Coronary artery (tissue), 2 donors: ENCODE measurements around the gene LZTR1.

Experiments
- DNase-seq: peaks from one replicate; pipeline ENCODE4 v3.0.0-alpha.2; 2017; ENCODE audit warnings: low spot score
- H3K27ac ChIP-seq, 2 donors: fragments of 200-600 bp; sonication (generic); one replicate each; pipeline ENCODE4 v1.5.1; 2016 to 2019
- H3K4me3 ChIP-seq: fragments of 200-600 bp; sonication (generic); 2 replicates; pipeline ENCODE4 v1.5.1; 2016; ENCODE audit warnings: mild to moderate bottlenecking, moderate library complexity
- CTCF ChIP-seq: fragments of 200-600 bp; sonication (generic); IDR thresholded peaks from one replicate; pipeline ENCODE4 v1.5.1; 2019; ENCODE audit warnings: antibody characterized with exemption

LZTR1 gene

DNA sequence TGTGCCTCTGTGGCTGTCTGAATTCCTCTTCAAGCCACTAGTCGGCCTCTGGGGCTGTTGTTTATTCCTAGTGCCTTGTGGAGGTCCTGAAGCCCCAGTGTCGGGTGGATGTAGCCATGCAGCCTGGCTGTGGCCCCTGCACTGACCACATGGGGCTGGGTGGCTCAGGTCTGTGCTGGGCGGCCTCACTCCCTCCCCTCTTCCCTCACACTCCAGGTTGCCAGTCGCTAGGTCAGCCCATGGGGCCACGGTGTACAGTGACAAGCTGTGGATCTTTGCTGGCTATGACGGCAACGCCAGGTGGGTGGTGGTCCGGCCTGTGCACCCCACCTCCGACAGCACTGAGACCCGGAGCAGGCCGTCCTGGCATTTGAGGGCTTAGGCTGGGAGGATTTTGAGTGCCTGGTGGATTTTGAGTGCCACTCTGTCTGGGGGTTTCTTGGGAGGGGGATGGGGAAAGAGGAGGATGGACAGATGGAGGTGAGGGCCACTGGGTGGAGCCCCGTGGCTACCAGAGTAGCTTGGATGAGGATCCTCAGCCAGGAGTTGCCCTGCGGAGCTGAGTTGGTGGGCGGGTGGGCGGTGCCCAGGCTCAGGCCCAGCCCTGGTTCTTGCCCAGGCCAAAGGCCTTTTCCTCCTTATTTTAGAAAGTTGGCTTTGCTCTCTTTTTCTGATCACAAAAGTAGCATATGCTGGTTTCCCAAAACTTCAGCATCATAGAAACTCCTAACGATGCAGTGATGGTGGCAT, 6.7 kb downstream of the LZTR1 start:
- no peak for TF ChIP-seq CTCF
- no peak for DNase-seq

DNA sequence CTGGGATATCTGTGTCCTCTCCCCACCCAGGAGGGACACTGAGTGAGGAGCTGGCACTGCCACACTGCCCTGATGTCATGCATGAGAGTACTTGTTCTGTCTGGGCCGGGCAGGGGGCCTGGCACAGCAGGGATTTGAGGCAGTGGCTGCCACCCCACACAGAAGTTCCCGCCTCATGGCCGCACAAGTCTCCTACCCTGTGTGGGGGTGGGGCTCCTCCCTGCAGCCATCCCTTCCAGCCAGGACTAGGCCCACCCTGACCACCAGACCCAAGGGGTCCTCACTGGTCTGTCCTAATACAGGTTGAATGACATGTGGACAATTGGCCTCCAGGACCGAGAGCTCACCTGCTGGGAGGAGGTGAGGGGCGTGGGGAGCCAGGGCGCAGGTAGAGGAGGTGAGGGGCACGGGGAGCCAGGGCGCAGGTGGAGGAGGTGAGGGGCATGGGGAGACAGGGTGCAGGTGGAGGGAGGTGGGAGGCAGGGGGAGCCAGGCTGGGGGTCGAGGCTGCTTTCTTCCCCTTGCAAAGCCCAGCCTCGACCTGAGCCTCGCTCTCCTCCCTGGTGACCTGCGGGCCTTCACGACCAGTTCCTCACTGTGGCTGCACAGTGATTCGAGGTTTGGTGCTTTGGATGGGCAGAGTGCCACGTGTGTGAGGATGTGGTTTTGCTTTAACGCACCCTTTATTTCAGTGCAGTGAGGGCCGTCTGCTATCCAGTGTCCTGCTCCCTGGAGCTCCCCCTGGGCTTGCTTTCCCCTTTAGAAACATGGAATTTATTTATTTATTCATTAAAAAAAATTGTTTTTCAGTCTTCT, 7.4 kb downstream of the LZTR1 start:
- no peak overlapping the region for H3K27ac ChIP-seq
- no peak for TF ChIP-seq CTCF
- H3K4me3 ChIP-seq = no peak overlapping the region
- DNase-seq = no peak

More for the DNA sequence above, 6.7 kb downstream of the LZTR1 start:
- Histone ChIP-seq H3K27ac (no peak overlapping the region), H3K4me3 (no peak overlapping the region)

GRCh38 chr22:20990184-20991180, 8.4 kb downstream of the LZTR1 start:
- TF ChIP-seq CTCF = no peak
- no peak overlapping the region for H3K4me3 ChIP-seq
- DNase-seq = no peak
- no peak overlapping the region for H3K27ac ChIP-seq

DNA sequence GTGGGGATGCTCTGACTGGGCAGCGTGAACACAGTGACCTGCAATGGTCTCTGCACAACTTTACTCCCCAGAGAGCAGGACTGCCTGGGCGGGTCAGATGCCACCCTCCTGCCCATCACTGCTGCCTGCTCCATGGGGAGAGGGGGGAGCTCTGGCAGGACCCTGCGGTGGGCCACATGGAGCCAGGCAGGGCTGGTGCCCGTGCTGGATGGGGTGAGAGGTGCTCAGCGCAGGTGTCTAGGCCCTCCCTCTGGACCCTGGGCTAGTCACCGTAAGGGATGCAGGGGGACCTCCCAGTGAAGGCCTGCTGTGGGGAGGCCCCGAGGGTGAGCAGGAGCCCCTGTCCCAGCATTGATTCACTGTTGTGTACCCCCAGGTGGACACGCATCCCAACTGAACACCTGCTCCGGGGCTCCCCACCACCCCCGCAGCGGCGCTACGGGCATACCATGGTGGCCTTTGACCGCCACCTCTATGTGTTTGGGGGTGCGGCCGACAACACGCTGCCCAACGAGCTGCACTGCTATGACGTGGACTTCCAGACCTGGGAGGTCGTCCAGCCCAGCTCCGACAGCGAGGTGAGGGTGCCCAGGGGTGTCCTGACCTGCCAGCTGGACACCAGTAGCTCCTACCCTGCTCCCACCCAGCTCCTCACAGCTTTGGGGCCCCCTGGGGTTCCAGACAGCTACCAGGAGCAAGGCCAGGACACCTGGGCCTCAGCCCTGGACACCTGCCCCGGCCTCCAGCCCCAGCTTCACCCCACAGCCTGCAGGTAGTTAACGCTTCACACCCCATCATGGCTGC, 9.4 kb downstream of the LZTR1 start:
- Histone ChIP-seq H3K4me3 (no peak overlapping the region), H3K27ac (no peak overlapping the region)
- TF ChIP-seq CTCF = no peak
- DNase-seq = no peak

DNA sequence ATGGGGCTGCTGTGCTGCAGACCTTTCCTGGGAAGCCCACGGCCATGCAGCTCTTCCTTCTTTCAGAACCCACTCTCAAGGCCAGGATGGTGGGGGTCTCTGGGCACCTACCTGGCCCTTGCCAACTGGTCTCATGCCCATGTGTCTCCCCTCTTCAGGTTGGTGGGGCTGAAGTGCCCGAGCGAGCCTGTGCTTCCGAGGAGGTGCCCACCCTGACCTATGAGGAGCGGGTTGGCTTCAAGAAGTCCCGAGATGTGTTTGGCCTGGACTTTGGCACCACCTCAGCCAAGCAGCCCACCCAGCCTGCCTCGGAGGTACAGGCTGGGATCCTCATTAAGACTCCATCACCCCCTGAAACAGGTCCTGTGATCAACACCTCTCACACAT, 10.0 kb downstream of the LZTR1 start:
- no peak for DNase-seq
- no peak for TF ChIP-seq CTCF
- no peak overlapping the region for H3K27ac ChIP-seq
- no peak overlapping the region for H3K4me3 ChIP-seq
